SH-SY5Y (cell line): ENCODE results near the gene MFAP5.

Experiments
- GATA2 ChIP-seq: IDR thresholded peaks from 2 replicates; pipeline ENCODE4 v1.6.1; 2011; ENCODE audit warnings: mild to moderate bottlenecking, low read depth, low read length
- GATA3 ChIP-seq: IDR thresholded peaks from 2 replicates; pipeline ENCODE4 v1.6.1; 2011; ENCODE audit warnings: low read depth, mild to moderate bottlenecking, low read length, moderate library complexity

MFAP5 gene

GRCh38 chr12:8662593-8662992, at the start of gene MFAP5:
Gene MFAP5, minus strand, starts transcription at chr12:8662826. Its CDS starts 722 bp downstream, at chr12:8662104.
- no peak for TF ChIP-seq GATA3
- TF ChIP-seq GATA2: no peak

GRCh38 chr12:8709124-8709830, 46.7 kb upstream of the MFAP5 start:
- TF ChIP-seq GATA3: no peak
- no peak for TF ChIP-seq GATA2

GRCh38 chr12:8702159-8702558, 39.5 kb upstream of the MFAP5 start:
- TF ChIP-seq GATA3: no peak
- no peak for TF ChIP-seq GATA2

GRCh38 chr12:8701046-8701660, 38.5 kb upstream of the MFAP5 start:
- TF ChIP-seq GATA3 (no peak), GATA2 (no peak)

- TF ChIP-seq GATA3 (no peak), GATA2 (no peak)
These were observed 37.1 kb upstream of the MFAP5 start for GRCh38 chr12:8699714-8700113.

- TF ChIP-seq GATA2 (no peak), GATA3 (no peak)
These were observed 36.3 kb upstream of the MFAP5 start for GRCh38 chr12:8698879-8699278.

- TF ChIP-seq GATA2 (no peak), GATA3 (no peak)
These were observed 35.7 kb upstream of the MFAP5 start for GRCh38 chr12:8698132-8698851.

GRCh38 chr12:8697476-8698131, 35.0 kb upstream of the MFAP5 start, which contains the start of gene RIMKLB:
Gene RIMKLB, plus strand, starts transcription at chr12:8697991. Its CDS starts 15,876 bp downstream, at chr12:8713867.
- no peak for TF ChIP-seq GATA2
- TF ChIP-seq GATA3: no peak

- no peak; the same call in 1 of the 2 replicates for TF ChIP-seq GATA2
- TF ChIP-seq GATA3: no peak
These were observed 34.5 kb upstream of the MFAP5 start for GRCh38 chr12:8697120-8697475.

GRCh38 chr12:8696442-8697090, 33.9 kb upstream of the MFAP5 start:
- TF ChIP-seq GATA3: no peak
- TF ChIP-seq GATA2: no peak

GRCh38 chr12:8695116-8695515, 32.5 kb upstream of the MFAP5 start:
- TF ChIP-seq GATA2 (no peak), GATA3 (no peak)

GRCh38 chr12:8692573-8692972, 29.9 kb upstream of the MFAP5 start:
- no peak for TF ChIP-seq GATA3
- no peak for TF ChIP-seq GATA2

- TF ChIP-seq GATA2 (no peak), GATA3 (no peak)
These were observed 27.1 kb upstream of the MFAP5 start for GRCh38 chr12:8689681-8690080.
